ENCODE measurements around the gene CLIC6. TPM values are rescaled to one million over a fixed set of nuclear protein-coding genes. Genes with fewer than 3 reads are reported as not detected.

CLIC6 gene
- total and polyA plus RNA-seq, 2 of the 8 experiments (the other 6 are each of a cell fraction or from before 2014, with no cell fraction given) = 0.42 to 1.3 TPM

DNA sequence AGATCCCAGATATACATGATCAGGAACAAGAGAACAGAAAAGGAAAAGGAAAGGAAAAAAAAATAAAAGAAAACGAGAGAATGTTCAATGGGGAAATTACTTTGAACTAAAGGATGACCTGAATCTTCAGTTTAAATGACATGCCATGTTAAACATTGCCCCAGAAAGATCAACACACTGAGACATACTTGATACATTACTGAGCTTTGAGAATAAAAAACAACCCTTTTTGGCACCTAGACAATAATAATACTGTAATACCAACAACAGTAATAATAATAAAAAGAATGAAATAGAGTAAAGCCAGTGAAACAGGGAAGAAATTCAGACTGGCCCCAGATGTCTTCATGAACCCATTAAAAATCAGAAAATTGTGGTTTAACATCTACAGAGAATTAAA is 44.8 kb downstream of the CLIC6 start (continued):
- TF ChIP-seq, protein P1, sequence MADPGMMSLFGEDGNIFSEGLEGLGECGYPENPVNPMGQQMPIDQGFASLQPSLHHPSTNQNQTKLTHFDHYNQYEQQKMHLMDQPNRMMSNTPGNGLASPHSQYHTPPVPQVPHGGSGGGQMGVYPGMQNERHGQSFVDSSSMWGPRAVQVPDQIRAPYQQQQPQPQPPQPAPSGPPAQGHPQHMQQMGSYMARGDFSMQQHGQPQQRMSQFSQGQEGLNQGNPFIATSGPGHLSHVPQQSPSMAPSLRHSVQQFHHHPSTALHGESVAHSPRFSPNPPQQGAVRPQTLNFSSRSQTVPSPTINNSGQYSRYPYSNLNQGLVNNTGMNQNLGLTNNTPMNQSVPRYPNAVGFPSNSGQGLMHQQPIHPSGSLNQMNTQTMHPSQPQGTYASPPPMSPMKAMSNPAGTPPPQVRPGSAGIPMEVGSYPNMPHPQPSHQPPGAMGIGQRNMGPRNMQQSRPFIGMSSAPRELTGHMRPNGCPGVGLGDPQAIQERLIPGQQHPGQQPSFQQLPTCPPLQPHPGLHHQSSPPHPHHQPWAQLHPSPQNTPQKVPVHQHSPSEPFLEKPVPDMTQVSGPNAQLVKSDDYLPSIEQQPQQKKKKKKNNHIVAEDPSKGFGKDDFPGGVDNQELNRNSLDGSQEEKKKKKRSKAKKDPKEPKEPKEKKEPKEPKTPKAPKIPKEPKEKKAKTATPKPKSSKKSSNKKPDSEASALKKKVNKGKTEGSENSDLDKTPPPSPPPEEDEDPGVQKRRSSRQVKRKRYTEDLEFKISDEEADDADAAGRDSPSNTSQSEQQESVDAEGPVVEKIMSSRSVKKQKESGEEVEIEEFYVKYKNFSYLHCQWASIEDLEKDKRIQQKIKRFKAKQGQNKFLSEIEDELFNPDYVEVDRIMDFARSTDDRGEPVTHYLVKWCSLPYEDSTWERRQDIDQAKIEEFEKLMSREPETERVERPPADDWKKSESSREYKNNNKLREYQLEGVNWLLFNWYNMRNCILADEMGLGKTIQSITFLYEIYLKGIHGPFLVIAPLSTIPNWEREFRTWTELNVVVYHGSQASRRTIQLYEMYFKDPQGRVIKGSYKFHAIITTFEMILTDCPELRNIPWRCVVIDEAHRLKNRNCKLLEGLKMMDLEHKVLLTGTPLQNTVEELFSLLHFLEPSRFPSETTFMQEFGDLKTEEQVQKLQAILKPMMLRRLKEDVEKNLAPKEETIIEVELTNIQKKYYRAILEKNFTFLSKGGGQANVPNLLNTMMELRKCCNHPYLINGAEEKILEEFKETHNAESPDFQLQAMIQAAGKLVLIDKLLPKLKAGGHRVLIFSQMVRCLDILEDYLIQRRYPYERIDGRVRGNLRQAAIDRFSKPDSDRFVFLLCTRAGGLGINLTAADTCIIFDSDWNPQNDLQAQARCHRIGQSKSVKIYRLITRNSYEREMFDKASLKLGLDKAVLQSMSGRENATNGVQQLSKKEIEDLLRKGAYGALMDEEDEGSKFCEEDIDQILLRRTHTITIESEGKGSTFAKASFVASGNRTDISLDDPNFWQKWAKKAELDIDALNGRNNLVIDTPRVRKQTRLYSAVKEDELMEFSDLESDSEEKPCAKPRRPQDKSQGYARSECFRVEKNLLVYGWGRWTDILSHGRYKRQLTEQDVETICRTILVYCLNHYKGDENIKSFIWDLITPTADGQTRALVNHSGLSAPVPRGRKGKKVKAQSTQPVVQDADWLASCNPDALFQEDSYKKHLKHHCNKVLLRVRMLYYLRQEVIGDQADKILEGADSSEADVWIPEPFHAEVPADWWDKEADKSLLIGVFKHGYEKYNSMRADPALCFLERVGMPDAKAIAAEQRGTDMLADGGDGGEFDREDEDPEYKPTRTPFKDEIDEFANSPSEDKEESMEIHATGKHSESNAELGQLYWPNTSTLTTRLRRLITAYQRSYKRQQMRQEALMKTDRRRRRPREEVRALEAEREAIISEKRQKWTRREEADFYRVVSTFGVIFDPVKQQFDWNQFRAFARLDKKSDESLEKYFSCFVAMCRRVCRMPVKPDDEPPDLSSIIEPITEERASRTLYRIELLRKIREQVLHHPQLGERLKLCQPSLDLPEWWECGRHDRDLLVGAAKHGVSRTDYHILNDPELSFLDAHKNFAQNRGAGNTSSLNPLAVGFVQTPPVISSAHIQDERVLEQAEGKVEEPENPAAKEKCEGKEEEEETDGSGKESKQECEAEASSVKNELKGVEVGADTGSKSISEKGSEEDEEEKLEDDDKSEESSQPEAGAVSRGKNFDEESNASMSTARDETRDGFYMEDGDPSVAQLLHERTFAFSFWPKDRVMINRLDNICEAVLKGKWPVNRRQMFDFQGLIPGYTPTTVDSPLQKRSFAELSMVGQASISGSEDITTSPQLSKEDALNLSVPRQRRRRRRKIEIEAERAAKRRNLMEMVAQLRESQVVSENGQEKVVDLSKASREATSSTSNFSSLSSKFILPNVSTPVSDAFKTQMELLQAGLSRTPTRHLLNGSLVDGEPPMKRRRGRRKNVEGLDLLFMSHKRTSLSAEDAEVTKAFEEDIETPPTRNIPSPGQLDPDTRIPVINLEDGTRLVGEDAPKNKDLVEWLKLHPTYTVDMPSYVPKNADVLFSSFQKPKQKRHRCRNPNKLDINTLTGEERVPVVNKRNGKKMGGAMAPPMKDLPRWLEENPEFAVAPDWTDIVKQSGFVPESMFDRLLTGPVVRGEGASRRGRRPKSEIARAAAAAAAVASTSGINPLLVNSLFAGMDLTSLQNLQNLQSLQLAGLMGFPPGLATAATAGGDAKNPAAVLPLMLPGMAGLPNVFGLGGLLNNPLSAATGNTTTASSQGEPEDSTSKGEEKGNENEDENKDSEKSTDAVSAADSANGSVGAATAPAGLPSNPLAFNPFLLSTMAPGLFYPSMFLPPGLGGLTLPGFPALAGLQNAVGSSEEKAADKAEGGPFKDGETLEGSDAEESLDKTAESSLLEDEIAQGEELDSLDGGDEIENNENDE (IDR thresholded peaks at IDR 0.05; ENCODE audit: insufficient replicate concordance, low read length) = no peak
- TF ChIP-seq YY1 (IDR thresholded peaks at IDR 0.05; ENCODE audit: low read depth, low read length) (no peak), KDM5A (IDR thresholded peaks at IDR 0.05; ENCODE audit: low read length) (no peak), MAFK (IDR thresholded peaks at IDR 0.05; ENCODE audit: low read depth, low read length) (no peak), POLR2AphosphoS5 (IDR thresholded peaks at IDR 0.05; ENCODE audit: low read depth, low read length) (no peak), NRF1 (IDR thresholded peaks at IDR 0.05; ENCODE audit: low read depth, low read length) (no peak)
- TF ChIP-seq, protein P2, sequence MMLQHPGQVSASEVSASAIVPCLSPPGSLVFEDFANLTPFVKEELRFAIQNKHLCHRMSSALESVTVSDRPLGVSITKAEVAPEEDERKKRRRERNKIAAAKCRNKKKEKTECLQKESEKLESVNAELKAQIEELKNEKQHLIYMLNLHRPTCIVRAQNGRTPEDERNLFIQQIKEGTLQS (IDR thresholded peaks at IDR 0.05; ENCODE audit: insufficient read depth, low read depth, low read length) = no peak
